ENCODE data around the gene C16orf96. TPM values are rescaled to one million over a fixed set of nuclear protein-coding genes. Genes with fewer than 3 reads are reported as not detected.

Gene C16orf96
- total RNA-seq, 1 experiment from 2014 or later: 1.3 TPM

DNA sequence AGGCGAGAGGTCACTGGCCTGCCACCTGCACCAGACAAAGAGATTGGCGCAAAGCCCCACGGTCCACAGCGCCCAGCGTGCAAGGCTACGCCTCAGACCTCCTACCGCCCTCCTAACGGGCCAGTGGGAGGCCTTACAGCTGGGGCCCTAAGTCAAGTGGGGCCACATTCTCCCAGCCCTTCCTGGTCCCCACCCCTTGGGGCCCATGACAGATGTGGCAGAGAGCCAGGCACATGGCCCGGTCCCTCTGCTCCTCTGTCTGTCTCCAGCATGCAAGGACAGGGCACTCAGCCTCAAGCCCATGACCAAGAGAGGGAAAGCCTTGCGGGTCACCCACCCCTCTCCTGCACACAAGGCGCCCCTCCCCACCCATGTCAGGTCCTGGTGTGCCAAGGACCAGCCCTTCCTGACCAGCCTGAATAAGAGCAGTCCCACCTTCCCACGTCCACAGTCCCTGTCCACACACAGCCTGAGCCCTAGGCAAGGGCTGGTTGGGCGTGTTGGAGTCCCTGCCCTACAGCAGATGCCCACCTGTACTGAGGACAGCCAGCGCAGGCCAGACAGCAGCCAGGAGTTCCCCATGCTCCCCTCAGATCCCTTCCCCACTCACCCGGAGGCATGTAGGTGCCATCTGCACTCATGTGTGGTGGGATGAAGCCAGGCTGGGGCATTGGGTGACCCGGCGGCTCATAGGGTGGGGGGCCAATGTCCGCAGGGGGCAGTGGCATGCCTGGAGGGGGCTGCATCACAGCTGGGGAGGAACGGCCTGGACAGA is 42.9 kb upstream of the C16orf96 start:
- no peak for TF ChIP-seq FOXK1 (CRISPR knock-in tag; IDR thresholded peaks at IDR 0.05)
- TF ChIP-seq TCF7 (CRISPR knock-in tag; IDR thresholded peaks at IDR 0.05; ENCODE audit: low read depth): no peak
- Mint-ChIP-seq H3K4me1 (peaks cover 7% of the 10 kb centered on the region; the same call in 1 of the 2 replicates), H3K9me3 (no peaks in the 10 kb centered on the region), H3K4me3 (no peak overlapping the region), H3K27me3 (ENCODE audit: low read depth) (no peaks in the 10 kb centered on the region), H3K27ac (no peak overlapping the region; the same call in 1 of the 2 replicates), H3K36me3 (peaks cover 3% of the 10 kb centered on the region; the same call in 1 of the 2 replicates)
- ChIA-PET CTCF (interaction anchor here (0.5 to 4.3 kb wide), 6 partner anchors 12 to 1205 kb away, joined by 3 to 21 read pairs (median 4); no protein-coding TSS in a partner anchor), POLR2A (no interaction called here)
- DNase-seq (ENCODE audit: low spot score) (no peak), ATAC-seq (no peak)

DNA sequence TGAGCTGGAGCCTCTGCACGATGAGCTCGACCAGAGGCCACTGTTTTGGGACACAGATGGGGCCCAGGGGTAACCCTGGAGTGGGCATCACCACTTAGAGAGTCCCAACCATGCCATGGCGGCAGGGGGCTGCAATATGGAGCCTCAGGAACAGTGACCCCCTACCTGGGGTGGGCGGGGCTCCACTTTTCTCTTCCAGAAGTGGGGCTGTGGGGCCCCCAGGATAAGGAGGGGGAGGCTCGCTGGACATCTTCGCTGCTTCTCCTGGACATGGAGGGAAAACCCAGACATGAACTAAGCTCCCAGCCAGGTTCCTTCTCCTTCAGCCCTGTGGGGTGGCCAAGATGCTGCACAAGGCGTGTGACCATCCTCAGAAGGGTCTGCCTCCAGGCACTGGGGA is 42.3 kb upstream of the C16orf96 start:
- no peak overlapping the region for H3K27ac Mint-ChIP-seq
- peaks cover 11% of the 10 kb centered on the region for H3K4me1 Mint-ChIP-seq
- peaks cover 3% of the 10 kb centered on the region; the same call in 1 of the 2 replicates for H3K36me3 Mint-ChIP-seq
- H3K9me3 Mint-ChIP-seq: no peaks in the 10 kb centered on the region
- no peak overlapping the region for H3K4me3 Mint-ChIP-seq
- no peaks in the 10 kb centered on the region for H3K27me3 Mint-ChIP-seq (ENCODE audit: low read depth)
- TF ChIP-seq, protein P1, sequence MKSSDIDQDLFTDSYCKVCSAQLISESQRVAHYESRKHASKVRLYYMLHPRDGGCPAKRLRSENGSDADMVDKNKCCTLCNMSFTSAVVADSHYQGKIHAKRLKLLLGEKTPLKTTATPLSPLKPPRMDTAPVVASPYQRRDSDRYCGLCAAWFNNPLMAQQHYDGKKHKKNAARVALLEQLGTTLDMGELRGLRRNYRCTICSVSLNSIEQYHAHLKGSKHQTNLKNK (CRISPR knock-in tag; IDR thresholded peaks at IDR 0.05): no peak
- TF ChIP-seq SOX15 (CRISPR knock-in tag; IDR thresholded peaks at IDR 0.05) (no peak), TEAD1 (CRISPR knock-in tag; IDR thresholded peaks at IDR 0.05) (no peak), RELA (CRISPR knock-in tag; IDR thresholded peaks at IDR 0.05; ENCODE audit: borderline replicate concordance) (no peak), ZBTB21 (CRISPR knock-in tag; IDR thresholded peaks at IDR 0.05; ENCODE audit: borderline replicate concordance) (no peak)
- ChIA-PET CTCF (interaction anchor here (0.5 to 4.3 kb wide), 10 partner anchors 8 to 1205 kb away, joined by 3 to 21 read pairs (median 4); no protein-coding TSS in a partner anchor), POLR2A (no interaction called here)
- DNase-seq (ENCODE audit: low spot score) (no peak), ATAC-seq (no peak)

DNA sequence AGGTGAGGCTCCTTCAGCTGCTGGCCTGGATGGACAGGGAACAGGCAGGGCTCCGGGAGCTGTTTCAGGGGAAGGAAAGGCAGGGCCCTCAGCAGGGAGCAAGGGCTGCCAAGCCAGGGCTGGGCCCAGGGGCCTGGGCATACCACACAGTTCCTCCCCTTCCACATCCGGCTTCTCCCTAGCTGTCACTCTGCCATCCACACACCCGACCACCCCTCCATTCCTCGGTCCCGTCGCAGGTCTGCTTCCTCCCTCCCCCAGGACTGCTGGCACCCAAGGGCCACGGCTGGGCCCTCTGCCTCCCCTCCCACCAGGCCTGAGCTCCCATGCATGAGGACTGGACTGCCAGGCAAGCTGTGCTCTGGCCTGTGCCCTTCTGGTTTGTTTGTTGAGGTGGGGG is 41.5 kb upstream of the C16orf96 start:
- TF ChIP-seq ATF1 (CRISPR knock-in tag; IDR thresholded peaks at IDR 0.05) (no peak), ZNF232 (CRISPR knock-in tag; IDR thresholded peaks at IDR 0.05) (no peak), NFE2L1 (CRISPR knock-in tag; IDR thresholded peaks at IDR 0.05) (no peak), MAX (CRISPR knock-in tag; IDR thresholded peaks at IDR 0.05) (no peak), ZBTB21 (CRISPR knock-in tag; IDR thresholded peaks at IDR 0.05; ENCODE audit: borderline replicate concordance) (no peak), CBFB (CRISPR knock-in tag; IDR thresholded peaks at IDR 0.05; ENCODE audit: low read depth) (no peak), PREB (CRISPR knock-in tag; IDR thresholded peaks at IDR 0.05; ENCODE audit: borderline replicate concordance) (no peak), ZNF317 (CRISPR knock-in tag; IDR thresholded peaks at IDR 0.05; ENCODE audit: borderline replicate concordance, low read depth) (no peak), SOX15 (CRISPR knock-in tag; IDR thresholded peaks at IDR 0.05) (no peak), NFATC4 (CRISPR knock-in tag; IDR thresholded peaks at IDR 0.05) (no peak), ATF2 (CRISPR knock-in tag; IDR thresholded peaks at IDR 0.05; ENCODE audit: borderline replicate concordance, low read depth) (no peak), ESRRA (CRISPR knock-in tag; IDR thresholded peaks at IDR 0.05; ENCODE audit: borderline replicate concordance) (no peak)
- TF ChIP-seq, protein P2, sequence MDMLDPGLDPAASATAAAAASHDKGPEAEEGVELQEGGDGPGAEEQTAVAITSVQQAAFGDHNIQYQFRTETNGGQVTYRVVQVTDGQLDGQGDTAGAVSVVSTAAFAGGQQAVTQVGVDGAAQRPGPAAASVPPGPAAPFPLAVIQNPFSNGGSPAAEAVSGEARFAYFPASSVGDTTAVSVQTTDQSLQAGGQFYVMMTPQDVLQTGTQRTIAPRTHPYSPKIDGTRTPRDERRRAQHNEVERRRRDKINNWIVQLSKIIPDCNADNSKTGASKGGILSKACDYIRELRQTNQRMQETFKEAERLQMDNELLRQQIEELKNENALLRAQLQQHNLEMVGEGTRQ (CRISPR knock-in tag; IDR thresholded peaks at IDR 0.05): no peak
- TF ChIP-seq, protein P3, sequence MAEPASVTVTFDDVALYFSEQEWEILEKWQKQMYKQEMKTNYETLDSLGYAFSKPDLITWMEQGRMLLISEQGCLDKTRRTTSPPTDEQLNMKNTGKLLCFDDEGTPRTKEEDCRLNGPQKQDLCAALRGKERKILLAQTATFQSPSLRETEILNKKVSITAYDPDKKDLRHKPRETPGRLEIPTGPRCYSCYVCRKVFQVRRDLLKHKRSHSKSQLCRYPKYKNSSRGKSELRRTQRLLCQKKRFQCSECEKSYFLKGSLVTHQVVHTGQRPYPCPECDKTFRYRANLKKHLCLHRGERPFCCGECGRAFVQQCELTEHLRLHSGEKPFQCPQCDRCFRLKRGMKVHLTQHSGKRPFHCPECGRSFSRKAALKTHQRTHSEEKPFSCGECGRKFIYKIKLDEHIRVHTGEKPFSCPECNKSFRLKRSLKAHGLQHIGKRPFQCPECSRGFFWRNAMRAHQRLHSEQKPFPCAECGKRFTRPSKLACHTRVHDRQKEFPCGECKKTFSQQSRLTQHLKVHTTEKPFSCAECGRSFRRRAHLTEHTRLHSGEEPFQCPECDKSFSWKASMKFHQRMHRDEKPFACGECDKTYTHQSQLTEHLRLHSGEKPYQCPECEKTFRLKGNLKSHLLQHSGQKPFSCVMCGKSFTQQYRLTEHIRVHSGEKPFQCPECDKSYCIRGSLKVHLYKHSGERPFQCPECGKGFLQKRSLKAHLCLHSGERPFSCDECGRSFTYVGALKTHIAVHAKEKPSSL (CRISPR knock-in tag; conservative IDR thresholded peaks at IDR 0.05): no peak
- POLR2A ChIA-PET: no interaction called here
- CTCF ChIA-PET: interaction anchor here (0.6 to 4.3 kb wide), 14 partner anchors 9 to 112 kb away, joined by 3 to 21 read pairs (median 4); partner anchors contain the start of genes CDIP1 and MGRN1

More for the DNA sequence above, 41.5 kb upstream of the C16orf96 start:
- no peak for DNase-seq (ENCODE audit: low spot score)
- no peak for ATAC-seq
- Mint-ChIP-seq H3K4me1 (peaks cover 16% of the 10 kb centered on the region), H3K4me3 (no peak overlapping the region), H3K27ac (peak overlapping the region; percentile 34; the same call in 1 of the 2 replicates), H3K36me3 (peaks cover 3% of the 10 kb centered on the region; the same call in 1 of the 2 replicates), H3K27me3 (ENCODE audit: low read depth) (no peaks in the 10 kb centered on the region), H3K9me3 (no peaks in the 10 kb centered on the region)

Measured in WTC11 (cell line).